HG03139 (cell line): ENCODE data around the gene NUP107.

Experiments
- ATAC-seq: cut with Tn5 transposase; IDR thresholded peaks from one replicate; pipeline ENCODE4 v1.9.1; 2021; ENCODE audit not compliant: unreplicated experiment

The NUP107 gene

DNA sequence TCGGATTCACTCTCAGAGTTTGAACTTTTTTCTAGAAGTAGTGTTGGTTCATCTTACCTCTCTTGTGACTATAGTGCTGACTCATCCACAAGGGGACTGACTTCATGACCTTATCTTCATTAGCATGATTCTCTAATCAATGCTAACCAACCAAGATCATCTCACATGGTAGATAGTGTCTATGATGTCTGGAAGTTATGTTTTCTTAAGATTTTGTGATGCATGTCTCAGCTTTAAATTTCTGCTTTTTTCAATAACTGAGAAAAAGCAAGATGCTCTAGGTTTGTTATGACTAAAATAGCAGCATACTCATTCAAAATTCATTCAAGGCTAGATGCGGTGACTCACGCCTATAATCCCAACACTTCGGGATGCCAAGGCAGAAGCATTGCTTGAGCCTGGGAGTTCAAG, 46.9 kb downstream of the NUP107 start:
- ATAC-seq, result no peak

DNA sequence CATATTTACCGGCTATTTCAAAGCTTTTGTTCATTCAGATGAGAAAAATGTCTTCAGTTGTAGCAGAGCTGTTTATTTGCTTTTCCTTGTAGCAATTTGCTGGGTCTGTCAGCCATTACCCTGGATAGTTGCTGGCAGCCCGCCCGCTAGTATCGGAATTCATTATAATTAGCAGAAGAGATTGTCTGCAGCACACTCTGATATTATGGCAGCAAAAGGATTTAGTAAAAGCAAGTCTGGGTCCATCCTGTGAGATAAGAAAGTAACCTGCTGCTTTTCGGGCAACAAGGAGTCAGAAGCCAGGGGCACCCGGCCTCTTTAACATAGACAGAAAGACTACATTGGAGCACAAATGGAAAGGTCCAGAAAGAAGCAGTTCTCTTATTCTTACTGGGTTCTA, 53.1 kb downstream of the NUP107 start:
- ATAC-seq, result no peak

DNA sequence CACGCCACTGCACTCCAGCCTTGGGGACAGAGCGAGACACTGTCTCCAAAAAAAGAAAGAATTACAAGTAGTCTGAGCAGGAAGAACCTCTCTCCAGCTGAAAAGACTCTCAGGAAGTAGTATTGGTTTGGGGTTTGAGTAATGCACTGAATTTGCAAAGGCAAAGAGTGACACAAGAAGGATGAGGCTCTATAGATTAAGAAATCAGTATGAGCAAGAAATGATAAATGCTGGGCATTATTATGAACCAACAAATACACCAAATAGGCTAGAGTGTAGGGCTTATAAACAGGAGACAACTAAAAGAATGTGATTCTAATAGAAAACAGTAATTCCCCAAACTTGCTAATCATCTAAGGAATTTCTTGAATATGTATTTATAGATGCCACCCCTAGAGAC, 56.6 kb downstream of the NUP107 start:
- ATAC-seq, result no peak

DNA sequence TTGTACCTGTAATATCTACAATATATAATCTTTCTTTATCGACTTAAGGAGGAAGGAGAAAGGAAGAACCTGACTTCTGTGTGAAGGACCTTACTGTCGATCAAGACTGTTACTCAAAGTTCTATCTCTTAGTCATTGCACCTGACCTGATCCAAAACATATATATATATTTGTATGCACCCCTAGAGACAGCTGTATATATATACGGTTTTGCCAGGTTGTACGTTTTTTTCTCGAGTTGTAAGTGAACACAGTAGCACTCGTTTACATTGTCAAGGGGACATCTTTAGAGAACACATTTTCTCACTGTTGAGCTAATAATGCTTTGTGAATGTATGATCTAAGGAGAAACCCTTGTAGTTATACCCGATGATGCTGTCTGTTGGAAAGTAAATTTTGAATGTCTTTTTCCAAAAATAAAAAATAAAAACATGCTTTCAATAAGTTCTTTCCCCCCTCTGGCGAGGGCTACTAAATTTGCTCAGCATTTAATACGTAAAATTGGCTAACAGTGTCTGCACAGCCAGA, 58.7 kb downstream of the NUP107 start:
- peak; percentile 0 for ATAC-seq

DNA sequence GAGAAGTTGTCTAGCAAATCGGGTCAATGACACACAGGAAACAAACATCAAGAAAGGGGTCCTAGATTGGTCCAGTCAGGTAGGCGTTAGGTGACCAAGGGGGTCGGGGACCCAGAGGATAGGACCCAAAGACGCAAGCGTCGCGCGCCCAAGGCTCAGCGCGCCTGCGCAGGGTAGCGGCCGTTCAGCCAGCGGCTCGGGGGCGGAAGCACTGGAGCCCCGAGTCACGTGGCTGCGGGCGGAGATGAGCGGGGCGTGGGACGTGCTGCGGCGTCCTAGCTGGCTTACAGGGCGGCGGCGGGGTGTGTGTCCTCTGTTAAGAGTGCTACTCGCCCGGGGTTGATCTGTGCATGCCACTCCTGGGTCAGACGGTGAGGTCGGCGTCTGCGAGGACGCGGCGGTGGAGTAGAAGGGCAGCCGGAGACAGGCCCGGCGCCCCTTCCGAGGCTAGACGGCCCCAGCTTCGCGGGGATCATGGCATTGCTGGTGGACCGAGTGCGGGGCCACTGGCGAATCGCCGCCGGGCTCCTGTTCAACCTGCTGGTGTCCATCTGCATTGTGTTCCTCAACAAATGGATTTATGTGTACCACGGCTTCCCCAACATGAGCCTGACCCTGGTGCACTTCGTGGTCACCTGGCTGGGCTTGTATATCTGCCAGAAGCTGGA, 59.3 kb downstream of the NUP107 start, which contains the start of gene SLC35E3:
Gene SLC35E3, plus strand, starts transcription at position 273 of the 668 bp plus-strand sequence. Its CDS starts 202 bp downstream, at position 475.
- peak; percentile 96 for ATAC-seq

DNA sequence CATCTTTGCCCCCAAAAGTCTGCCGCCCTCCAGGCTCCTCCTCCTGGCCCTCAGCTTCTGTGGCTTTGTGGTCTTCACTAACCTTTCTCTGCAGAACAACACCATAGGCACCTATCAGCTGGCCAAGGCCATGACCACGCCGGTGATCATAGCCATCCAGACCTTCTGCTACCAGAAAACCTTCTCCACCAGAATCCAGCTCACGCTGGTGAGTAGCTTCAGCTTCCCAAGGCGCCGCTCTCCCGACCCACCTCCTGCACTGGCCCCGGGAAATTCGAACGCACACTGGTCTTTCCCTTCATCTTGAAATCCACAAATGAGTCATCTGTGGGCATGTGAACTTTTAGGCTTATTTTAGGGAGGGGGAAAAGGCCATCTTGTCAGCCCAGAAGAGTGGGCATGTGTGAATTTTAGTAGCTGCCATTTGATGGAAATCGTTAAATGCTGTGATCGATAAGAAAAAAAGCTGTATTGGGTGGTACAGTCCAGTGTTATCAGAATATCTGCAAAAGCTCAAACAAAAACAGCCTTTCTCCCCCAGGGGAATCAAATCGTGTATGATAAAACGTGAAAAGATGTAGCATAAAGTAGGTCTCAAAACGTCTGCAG, 59.9 kb downstream of the NUP107 start:
- ATAC-seq, result peak; percentile 20

DNA sequence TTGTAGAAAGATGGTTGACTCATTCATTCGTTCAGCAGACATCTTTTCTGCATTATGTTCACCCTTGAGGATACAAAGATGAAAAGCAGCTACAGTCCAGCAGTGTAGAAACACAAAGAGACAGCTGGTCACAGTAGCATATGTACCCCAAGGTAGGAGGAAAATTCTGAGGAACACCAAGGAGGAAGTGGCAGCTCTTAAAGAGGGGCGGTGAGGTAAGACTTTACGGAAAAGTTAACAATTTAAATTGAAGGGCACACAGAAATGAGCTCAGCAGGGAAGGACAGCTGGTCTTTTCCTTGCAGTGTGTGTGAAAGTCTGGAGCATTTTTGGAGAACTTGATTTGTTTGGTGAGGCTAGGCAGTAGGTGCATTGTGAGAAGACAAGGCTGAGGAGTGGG, 62.7 kb downstream of the NUP107 start:
- ATAC-seq, result no peak

DNA sequence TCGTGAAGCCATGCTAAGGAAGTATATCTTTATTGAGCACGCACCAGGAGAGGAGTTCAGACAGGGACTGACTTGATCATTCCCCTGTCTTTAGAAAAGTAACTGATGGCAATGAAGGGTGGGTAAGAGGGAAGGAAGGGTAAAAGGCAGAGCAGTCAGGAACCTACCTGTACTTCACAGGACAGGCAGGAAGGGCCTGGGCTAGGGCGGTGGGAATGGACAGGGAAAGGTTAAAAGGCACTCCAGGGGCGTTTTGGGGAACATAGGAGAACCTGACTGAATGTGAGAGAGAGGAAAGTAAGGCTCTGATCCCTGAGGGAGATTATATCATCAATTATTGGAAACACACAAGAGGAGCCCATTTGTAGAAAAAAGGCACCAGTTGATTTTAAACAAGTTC, 63.1 kb downstream of the NUP107 start:
- ATAC-seq, result no peak

DNA sequence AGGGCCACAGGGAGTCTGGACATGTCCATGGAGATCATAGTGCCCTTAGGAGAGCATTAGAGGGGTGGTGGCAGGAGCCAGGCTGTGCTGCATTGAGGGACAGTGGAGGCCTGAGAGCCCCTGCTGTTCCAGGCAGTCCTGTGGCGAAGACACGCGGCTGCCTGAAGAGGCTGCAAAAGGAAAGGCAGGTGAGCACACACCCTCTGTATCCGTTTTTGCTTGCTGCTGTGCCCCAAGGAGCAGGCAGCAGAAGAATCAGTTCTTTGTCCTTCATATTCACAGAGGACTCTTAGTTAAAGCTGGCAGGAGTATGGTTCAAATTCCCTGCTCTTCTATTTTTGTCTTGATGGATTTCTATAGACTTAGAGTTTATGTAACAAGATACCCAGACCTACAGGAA, 63.7 kb downstream of the NUP107 start:
- ATAC-seq, result no peak

DNA sequence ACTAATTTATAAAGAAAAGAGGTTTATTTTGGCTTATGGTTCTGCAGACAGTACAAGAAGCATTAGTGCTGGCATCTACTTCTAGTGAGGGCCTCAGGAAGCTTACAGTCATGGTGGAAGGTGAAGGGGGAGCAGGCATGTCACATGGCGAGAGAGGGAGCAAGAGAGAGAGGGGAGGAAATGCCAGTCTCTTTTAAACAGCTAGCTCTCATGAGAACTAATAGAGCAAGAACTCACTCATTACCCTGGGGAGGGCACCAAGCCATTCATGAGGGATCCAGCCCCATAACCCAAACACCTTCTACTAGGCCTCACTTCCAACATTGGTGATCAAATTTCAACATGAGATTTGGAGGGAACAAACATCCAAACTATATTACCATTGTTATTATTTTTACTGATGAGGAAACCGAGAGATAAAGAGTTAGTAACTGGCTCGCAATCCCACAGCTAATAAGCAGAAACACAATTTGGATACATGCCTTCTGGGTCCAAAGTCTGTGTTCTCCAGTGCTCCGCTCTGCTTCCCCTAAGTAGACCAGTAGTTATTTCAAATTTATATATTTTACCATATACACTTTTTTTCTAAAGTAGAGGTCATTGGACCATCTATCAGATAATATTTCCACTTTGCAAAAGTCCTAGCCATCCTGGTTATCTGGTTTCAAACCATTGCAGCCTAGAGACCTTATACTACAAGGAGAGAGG, 68.9 kb downstream of the NUP107 start:
- ATAC-seq, result no peak

DNA sequence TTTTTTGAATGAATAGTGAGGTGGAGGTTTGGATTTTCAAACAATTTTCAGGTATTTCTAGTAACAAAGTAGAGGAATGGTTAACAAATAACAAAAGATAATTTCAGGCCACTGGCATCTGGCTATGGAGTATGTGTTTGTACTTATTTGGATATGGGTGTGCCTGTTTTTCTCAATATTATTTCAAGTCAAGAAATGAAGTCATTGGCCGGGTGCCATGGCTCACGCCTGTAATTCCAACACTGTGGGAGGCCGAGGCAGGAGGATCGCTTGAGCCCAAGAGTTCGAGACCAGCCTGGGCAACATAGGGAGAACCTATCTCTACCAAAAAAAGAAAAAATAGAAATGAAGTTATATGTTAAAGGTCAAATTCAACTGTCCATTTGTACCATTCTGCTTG, 73.1 kb downstream of the NUP107 start:
- no peak for ATAC-seq

DNA sequence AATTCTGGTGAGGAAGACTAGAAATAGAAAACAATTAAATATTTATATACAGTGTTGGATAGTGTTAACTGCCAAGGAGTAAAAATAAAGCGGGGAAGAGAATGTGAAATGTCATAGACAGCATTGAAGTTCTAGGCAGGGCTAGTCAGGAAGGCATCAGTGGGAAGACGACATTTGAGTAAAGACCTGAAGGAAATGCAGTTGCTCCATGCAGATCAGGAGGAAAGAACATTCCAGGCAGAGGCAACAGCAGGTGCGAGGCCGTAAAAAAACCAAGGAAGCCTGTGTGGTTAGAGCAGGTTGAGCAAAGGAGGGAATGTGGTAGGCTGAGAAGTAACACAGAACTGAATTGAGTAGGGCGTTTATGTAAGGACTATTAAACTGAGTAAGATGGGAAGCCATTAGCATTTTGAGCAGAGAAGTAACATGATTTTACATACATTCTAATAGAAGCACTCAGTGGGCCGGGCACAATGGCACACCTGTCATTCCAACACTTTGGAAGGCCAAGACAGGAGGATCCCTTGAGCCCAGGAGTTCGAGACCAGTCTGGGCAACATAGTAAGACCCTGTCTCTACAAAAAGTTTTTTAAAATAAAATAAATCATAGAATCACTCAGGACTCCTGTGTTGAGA, 74.1 kb downstream of the NUP107 start:
- no peak for ATAC-seq

DNA sequence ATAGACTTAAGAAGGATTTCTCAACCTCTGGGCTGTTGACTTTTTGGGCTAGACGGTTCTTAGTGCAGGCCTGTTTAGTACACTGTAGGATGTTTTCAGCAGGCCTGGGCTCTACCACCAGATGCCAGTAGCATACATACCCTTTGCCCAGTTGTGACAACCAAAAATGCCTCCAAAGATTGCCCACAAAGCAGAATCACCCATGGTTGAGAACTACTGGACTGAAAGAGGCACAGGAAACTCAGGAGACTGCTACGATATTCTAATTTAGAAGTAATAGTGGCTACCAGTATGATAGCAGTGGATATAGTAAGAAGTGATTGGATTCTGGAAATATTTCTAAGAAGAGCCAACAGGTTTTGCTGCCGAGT, 74.6 kb downstream of the NUP107 start:
- no peak for ATAC-seq

DNA sequence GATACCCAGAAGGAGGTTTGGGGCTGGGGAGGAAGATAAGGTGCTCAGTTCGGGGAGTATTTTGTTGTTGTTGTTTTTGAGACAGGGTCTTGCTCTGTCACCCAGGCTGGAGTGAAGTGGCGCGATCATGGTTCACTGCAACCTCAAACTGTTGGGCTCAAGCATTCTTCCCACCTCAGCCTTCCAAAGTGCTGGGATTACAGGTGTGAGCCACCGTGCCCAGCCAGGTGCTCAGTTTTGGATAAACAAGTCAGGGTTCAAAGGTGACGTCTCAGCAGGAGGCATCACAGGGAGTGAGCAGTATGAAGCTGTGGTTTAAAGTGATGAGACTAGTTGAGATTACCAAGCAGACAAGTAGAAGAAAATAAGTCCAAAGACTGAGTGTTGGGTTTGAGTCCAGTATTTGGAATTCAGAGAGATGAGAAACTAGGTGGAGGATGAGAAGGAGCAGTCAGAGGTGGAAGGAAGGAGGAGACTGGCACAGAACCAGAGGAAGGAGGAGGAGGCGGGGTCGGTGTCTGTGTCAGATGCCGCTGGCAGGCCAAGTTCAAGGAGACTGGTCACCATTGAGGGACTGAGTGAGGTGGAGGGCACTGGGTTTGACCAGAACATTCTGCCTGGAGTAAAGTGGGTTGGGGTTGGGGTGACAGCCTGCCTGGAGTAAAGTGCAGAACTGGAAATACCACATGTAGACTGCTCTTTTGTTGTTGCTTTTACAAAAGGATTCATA, 75.3 kb downstream of the NUP107 start:
- no peak for ATAC-seq

DNA sequence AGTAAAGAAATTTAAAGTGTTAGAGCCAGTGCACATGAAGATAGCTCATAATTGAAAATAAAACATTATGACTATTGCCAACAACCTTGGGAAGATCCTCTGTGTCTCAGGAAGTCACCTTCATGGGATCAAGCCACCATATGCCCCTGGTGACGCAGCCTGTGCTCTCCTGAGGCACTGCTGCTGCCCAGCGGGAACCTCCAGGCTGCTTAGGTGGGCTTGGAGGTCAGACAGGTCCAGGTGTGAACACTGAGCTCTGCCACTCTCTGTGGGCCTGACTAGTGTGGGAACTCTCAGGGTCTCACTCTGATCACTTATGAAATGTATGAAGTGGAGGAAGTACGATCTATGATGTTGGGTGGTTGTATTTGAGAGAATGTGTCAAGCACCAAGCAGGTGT, 75.9 kb downstream of the NUP107 start:
- no peak for ATAC-seq

DNA sequence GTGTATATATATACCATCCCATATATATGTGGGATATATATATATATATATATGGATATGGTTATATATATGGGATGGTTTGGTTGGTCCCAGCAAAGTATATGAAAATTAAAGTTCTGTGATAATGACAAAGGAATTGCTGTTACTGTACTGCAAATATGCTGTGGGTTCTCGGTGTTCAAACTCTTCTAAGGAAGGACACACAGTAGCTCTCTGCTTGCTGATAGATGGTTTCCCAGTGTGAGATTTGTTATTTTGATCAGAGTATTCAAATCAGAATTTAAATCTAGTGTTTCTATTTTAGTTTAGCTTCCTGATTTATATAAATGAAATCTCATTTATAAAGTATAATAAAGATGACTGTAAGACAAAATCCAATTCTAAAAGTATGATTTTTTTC, 78.9 kb downstream of the NUP107 start:
- no peak for ATAC-seq

DNA sequence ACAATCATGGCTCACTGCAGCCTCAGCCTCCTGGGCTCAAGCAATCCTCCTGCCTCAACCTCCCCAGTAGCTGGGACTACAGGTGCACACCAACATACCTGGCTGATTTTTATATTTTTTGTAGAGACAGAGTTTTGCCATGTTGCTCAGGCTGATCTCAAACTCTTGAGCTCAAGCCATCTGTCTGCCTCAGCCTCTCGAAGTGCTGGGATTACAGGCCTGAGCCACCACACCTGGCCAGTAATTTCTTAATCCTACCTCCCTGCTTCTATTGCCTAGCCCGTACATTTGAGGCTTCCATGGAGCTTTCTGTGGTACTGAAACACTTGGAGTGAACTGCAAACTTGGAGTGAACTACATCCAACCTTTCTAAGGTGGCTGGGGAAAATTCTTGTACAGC, 79.9 kb downstream of the NUP107 start:
- ATAC-seq, result no peak

DNA sequence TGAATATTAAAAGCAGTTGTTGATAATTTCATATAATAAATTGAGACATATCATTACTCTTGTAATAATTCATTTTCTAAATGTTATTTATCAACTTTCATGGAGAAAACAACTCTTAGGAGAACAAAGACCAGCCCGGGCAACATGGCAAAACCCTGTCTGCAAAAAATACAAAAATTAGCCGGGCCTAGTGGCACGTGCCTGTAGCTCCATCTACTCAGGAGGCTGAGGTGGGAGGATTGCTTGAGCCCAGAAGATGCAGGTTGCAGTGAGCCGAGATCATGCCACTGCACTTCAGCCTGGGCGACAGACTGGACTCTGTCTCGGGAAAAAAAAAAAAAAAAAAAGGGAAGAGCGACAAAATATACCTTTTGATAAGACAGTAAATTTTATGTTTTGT, 80.4 kb downstream of the NUP107 start:
- ATAC-seq, result no peak

DNA sequence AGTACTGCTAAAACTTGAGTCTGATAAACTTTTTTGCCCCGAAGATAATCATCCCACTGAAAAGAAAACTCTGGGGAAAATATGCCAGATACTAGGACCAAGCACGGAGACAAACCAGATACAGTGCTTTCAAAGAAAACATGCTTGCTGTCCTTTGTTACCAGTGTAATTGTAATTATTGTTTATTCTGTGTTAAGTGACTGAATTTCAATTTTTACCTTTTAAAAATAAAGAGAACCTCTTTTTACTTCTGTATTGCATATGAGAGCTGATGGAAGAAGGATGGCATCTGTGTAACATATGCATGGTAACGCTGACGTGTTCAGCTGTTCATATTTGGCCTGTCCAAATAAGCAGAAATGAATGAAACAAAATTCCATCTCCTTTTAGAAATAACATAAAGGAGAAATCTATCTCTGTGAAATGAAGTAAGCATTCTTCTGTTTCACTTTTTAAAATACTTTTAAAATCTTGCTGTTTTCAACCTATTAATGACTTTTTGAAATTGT, 81.7 kb downstream of the NUP107 start:
- ATAC-seq, result no peak

DNA sequence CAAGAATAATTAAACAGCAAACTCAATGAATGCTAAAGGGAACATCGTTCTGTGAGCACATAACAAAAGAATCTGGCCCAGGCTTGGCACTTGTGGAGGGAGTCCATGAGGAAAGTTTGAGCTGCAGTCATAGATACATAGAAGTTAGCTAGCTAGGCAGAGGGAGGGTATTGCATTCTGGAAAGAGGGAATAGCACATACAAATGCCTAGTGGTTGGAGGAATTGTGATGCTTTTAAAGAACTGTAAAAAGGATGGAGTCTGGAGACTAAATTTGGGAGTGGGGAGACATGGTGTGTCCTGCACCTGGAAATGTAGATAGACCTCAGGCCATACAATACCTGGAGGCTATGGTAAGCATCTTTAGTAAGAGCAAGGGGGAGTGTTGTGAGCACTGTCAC, 83.2 kb downstream of the NUP107 start:
- no peak for ATAC-seq
